ENCODE data around the gene ABCB11. TPM values are rescaled to one million over a fixed set of nuclear protein-coding genes. Genes with fewer than 3 reads are reported as not detected.

Gene ABCB11
- total and polyA plus RNA-seq, 9 of the 15 experiments (the other 6 are each of a cell fraction or from before 2014, with no cell fraction given), result 0.04 to 0.51 (median 0.10) TPM; not detected in 1

- TF ChIP-seq AFF4 (CRISPR knock-in tag; IDR thresholded peaks at IDR 0.05), result 0 out of 2 replicates have a peak, but pooled peaks have one; percentile 65
- TF ChIP-seq MTA2 (IDR thresholded peaks at IDR 0.05; ENCODE audit: low read depth), result no peak
- 0 out of 2 replicates have a peak, but pooled peaks have one; percentile 28 for TF ChIP-seq SMARCA4 (IDR thresholded peaks at IDR 0.05)
- TF ChIP-seq MCM5 (IDR thresholded peaks at IDR 0.05; ENCODE audit: low read depth), result no peak
- TF ChIP-seq ZNF639 (CRISPR knock-in tag; conservative IDR thresholded peaks at IDR 0.05 in 1 of 2, IDR thresholded peaks at IDR 0.05 in 1 of 2), result no peak
- TF ChIP-seq DPF2 (IDR thresholded peaks at IDR 0.05), result peak; percentile 16; the same call in 1 of the 2 replicates
- no peak for TF ChIP-seq KDM2B (CRISPR knock-in tag; IDR thresholded peaks at IDR 0.05)
- no peak for TF ChIP-seq ZBTB2 (IDR thresholded peaks at IDR 0.05)
- no peak for TF ChIP-seq MLX (CRISPR knock-in tag; conservative IDR thresholded peaks at IDR 0.05)
- no peak for TF ChIP-seq PRPF4 (IDR thresholded peaks at IDR 0.05; ENCODE audit: insufficient read depth, low read depth, low read length, poor library complexity, severe bottlenecking)
These were observed 43.0 kb upstream of the ABCB11 start (continued) for GRCh38 chr2:169073963-169074751.
